HG03103 (cell line): Measurements from ENCODE around the gene C13orf46.

ENCODE experiments used
- ATAC-seq: cut with Tn5 transposase; IDR thresholded peaks from one replicate; pipeline ENCODE4 v1.9.1; 2021; ENCODE audit warnings: low read depth; ENCODE audit not compliant: unreplicated experiment

C13orf46 gene

DNA sequence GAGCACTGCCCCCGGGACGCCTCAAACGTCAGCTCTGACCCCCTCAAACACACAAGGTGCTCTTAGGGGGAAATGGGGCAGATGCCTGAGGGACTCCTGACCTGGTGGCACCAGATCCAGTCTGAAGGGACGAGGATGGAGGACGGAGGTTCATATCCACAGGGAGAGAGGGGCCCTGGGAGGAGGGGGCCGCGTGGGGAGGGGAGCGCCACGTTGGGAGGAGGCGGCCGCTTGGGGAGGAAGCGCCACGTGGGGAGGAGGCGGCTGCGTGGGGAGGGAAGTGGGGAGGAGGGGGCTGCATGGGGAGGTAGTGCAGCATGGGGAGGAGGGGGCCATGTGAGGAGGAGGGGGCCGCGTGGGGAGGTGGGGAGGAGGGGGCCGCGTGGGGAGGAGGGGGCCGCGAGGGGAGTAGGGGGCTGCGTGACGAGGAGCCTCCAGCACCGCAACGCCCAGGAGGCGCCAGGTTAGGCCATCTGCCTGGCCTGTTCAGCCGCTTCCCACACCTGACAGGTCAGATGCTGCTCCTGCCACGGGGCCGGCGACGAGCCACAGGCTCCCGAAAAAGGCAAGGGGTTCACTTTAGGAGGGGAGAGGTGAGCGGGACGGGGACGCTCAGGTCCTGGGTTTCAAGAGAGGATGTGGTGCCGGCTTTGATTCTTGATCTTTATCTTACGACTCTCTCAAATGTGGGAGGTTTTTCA lies 36.7 kb upstream of the C13orf46 start:
- no peak for ATAC-seq

DNA sequence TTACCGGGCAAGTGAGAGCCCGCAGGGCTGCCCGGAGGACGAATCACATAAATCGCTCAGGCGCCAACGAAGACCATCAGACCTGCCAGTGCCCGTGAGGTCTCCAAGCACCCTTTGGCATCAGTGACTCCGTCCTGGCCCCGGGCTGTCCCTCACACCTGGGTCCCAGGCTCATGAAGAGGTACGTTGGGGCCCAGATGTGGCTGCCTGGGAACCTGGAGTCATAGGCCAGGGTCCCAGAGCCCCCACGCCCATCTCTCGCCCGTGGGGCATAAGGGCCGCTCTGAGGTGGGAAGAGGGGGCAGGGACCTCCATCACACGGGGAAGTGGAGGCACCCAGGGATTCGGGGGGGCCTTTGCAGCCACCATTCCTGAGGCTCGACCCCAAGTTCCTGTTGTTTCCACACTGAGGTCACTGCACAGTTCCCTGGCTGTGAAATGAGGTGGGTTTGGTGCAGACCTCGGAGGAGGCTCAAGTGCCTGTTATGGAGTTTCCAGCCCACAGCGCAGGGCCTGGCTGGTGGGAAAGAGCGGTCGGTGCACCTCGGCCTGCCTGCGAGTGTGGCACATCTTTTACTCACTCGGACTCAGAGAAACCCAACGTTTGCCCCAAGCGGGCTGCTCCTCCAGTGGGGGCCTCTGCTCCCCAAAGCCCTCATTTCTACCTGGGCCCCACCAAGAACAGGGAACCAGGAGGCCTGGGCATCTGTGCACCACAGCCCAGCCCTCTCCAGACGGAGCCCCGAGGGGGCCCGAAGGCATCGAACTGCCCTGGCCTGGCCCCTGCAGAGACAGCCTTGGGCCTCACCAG lies 35.9 kb upstream of the C13orf46 start:
- ATAC-seq: no peak

DNA sequence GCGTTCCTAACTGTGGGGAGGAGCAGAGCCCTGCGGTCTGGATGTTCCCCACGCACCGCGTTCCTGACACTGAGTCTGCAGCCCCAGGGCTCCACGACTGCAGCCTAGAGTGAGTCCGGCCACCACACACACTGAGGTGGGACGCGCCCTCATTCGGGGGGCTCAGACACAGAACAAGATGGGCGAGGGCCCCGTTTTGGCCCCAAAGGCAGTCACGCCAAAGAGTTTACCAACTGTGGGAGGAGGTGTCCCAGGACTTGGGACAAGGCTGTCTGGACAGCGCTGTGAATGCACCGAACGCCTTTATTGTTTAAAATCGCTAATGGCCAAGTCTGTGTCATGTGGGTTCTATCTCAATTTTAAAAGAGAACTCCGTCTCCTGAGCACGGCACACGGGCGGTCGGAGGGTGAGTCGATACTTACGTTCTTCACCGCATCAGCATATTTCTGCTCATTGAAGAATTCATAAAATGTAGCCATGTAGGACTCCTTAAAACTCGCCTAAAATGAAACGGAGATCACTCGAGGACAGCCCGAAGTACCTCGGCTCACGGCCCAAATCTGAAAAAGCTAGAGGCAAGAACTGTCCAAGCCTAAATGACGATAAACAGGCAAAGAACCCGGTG lies 35.2 kb upstream of the C13orf46 start:
- no peak for ATAC-seq

DNA sequence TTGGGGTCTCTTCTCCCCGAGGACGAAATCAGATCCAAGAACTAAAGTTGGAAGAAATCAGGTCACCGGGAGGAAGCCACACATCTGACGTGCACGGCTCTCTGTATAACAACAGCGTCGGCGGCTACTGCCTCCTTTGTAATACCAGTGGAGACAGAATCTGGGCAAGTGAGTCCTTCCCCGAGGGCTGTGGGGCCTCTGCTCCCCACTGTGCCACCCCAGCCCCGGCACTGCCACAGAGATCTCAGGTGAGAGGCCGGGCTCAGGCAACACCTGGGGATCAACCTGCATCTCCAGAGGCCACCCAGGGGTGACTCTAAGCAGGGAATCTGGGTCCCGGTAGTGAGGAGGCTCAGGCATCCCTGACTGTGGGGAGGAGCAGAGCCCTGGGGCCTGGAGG lies 33.7 kb upstream of the C13orf46 start:
- no peak for ATAC-seq

DNA sequence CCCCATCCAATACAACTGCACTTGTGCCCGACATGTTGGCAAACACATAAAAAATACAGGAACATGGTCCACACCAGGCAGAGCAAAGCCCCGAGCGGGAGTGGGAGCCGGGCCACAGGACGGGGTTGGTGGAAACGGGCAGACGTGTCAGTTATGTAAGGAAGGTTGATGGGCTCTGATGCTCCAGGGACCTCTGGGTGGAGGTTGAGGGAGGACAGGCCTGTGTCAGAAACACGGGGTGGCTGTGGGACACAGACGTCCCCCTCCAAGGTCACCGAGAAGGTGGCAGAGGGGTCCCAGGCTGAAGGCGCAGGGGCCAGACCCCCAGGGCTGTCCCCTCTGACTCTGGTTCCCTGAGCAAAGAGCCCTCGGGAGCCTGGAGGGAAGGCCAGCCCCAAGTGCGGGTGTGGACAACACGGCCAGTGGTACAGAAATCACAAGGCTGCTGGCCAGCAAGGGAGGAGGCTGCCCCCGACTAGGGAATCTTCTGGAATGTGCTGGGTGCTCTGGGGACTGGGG lies 31.4 kb upstream of the C13orf46 start:
- no peak for ATAC-seq

DNA sequence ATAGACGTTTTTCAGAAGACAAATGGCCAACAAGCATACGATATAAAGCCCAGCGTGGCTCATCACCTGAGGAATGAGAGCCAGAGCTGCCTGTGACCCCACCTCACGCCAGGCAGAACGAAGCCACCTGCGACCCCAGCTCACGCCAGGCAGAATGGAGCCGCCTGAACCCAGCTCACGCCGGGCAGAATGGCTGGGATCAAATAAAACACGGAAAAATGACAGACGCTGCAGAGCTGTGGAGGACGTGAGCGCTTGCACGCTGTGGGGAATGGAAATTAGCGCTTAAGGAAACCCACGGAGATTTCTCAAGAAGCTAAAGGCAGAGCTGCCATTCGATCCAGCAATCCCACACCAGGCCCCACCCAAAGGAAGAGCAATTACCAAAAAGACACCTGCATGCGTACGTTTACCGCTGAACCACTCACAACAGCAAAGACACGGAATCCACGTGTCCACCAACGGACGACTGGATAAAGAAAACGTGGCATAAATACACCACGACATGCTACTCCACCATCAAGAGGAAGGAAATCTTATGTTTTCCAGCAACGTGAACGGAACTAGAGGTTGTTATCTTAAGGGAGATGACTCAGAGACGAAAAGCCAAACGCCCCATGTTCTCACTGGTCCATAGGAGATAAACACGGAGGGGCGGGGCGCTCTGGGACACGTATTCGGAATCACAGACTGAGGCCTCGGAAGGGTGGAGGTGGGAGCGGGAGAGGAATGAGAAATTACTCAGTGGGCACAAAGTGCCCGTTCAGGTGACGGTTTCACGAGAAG lies 30.7 kb upstream of the C13orf46 start:
- no peak for ATAC-seq

DNA sequence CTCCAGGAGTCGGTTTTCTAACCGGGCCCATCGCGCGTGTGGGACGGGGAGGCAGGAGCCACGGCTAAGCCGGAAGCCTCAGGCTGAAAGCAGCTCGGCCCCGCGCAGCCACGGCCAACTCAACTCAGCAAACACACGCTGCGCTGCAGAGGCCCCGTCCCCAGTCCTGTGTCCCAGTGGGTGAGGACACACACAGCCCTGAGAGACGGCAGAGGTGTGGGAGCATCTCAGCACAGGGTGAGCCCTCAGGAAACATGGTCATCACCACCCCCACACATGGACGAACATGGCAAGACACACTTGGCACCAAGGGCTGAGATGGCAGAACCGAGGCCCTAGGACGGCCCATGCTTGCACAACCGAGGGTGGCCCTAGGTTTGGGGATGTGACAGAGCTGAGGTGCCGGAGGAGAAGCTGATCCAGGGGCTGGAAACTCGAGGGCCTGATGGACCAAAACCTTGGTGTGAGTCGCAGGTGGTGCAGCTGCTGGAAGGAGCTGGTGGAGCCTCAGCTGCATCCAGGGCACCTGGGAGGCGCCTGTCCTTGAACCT lies 29.0 kb upstream of the C13orf46 start:
- ATAC-seq: no peak

DNA sequence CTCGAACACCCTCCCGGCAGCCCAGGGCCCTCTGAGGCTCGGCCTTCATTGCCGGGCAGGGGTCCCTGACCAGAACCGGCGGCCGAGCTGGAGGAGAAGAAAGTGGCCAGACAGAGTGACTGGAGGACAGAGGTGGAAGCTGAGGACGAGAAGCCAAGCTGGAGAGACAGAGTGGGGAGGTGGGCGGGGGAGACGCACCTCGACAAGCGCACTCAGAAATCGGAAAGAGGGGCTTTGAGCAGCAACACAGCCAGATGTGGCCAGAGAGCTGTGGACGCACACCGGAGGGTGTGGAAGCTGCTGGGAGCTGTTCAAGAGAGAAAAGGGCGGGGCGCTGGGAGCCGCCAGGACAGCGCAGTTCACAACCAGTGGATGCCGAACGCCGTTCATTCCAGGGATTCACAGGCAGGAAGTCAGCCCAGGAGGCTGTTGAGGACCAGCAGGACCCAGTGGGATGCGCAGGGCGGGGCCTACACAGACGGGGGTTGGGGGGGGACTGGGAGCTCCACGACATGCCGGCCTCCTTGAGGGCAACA lies 28.2 kb upstream of the C13orf46 start:
- no peak for ATAC-seq

DNA sequence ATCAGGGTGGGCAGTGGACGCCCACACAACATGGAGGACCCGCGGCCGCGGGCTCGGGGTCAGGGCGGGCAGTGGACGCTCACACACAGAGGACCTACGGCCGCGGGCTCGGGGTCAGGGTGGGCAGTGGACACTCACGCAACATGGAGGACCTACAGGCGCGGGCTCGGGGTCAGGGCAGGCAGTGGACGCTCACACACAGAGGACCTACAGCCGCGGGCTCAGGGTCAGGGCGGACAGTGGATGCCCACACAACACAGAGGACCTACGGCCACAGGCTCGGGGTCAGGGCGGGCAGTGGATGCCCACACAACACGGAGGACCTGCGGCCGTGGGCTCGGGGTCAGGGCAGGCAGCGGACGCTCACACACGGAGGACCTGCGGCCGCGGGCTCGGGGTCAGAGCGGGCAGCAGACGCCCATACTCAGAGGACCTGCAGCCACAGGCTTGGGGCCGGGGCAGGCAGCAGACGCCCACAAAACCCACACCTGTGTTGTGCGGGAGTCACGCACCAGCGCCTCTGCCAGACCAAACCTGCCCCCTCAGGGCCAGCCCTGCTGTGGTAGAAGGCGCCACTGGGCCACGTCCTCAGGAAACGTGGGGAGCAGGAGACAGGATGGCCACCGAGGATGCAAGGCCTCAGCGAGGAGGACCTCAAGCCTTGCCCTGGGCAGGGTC lies 27.6 kb upstream of the C13orf46 start:
- ATAC-seq: no peak

DNA sequence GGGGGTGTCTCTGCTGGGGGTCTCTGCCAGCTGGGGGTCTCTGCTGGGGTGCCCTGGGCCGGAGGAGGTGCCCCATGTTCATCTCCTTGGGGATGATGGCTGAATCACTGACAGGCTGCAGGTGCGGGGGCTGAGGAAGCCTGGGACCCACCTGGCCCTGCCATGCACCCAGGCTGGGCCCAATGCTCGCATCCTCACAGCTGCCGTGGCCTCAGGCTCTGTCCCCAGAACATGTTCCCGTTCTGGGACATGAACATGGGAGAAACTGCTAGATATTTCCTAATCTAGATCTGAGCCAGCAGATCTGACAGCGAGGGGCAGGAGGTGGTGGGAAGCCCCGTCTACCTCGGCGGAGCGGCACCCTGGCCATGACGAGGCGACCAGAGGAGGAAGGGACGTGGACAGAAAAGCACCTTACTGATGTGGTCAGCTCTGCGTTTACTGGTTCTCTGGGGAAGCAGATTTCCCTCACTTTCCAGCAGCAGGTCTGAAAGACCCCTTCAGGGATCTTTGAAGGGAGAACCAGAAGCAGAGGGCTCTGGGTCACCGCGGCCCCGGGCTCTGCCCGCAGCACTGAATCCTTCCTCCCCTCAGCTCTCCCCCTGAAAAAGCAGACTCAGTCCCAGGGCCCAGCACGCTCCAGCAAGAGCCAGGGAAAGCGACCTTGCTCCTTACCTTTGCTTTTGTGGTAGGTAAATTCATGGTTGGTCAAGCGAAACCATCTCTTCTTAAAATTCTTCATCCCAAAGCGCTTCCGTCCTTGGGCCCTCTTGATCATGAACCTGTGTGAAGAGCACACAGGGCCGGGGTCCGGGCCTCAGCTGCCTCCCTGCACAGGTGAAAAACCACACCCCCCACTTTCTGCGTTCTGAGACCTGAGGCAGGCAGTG lies 26.5 kb upstream of the C13orf46 start:
- ATAC-seq: no peak

DNA sequence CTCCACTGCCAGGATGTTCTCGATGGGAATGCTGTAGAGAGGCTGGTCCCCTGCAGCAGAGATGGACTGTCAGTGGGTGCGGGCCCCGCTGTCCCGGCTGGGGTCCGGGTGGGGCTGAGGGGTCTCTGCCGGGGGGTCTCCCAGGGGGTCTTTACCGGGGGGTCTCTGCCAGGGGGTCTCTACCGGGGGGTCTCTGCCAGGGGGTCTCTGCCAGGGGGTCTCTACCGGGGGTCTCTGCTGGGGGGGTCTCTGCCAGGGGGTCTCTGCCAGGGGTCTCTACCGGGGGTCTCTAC lies 25.7 kb upstream of the C13orf46 start:
- no peak for ATAC-seq

DNA sequence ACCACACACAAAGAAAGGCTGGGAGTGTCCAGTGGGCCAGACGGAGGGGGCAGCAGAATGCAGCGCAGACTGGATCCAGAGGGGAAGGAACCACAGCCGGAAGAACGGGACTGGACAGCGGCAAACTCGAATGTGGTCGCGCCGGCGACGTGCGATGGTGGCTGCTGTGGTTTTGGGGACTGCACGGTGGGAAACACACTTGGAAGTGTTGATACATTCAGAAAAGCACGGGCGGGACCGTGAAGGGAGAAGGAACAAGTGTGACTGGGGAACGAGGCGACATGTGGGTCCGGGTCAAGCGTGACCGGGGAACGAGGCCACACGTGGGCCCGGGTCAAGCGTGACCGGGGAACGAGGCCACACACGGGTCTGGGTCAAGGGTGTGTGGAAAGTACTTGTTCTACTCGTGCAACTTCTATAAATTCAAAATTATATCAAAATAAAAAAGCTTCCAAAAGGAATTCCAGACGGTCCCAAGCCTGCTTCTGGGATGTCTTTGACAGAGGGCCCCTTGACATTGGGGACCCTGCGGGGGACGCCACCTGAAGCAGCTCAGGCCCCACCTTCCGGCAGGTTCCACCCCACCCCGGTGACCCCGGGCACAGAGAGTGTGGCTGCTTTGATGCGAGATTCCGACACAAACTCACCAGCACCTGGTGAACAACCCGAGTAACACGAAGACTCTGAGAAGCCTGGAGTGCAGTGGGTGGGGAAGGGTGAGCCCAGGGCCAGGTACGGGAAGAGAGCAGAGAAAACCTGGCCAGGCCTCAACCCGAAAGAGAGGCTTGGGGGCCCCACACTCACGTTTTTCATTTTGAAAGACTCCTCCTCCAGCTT lies 25.1 kb upstream of the C13orf46 start:
- ATAC-seq: no peak

DNA sequence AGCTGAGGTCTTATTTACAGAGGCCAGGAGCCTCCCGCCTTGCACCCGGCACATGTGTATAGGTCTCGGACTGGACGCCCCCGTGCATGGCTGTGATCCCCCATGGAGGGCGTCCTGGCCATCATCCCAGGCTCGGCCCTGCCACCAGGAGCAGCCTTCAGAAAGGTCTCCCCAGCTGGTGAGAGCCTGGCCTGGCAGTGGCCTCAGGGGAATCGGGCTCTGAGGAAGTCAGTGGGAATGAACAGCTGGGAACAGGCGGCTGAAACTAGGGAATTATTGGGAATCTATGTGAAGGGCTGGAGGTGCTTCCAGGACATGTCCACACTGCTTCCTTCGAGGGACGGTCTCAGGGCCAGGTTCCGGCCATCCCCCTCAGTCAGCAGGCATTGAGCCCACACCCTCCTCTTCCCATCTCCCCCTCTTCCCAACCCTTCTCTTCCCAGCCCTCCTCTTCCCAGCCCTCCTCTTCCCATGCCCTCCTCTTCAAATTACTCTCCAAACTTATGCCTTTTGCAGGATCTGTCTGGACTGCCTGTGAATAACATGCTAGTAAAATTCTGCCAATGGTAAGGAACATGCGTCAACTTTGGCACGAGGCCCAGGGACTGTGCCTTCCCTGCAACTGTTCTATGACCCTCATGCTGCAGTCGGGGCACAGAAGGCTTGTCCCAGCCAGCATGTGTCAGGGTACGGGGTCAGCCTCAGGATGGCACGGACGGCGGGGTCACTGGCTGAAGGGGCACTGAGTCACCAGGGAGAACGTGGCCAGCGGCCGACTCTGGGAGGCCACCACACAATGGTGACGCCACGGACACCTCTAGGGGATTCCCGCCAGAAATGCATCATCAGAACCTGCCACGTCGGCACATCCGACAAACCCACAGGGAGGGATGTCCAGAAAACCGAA lies 24.2 kb upstream of the C13orf46 start:
- no peak for ATAC-seq

DNA sequence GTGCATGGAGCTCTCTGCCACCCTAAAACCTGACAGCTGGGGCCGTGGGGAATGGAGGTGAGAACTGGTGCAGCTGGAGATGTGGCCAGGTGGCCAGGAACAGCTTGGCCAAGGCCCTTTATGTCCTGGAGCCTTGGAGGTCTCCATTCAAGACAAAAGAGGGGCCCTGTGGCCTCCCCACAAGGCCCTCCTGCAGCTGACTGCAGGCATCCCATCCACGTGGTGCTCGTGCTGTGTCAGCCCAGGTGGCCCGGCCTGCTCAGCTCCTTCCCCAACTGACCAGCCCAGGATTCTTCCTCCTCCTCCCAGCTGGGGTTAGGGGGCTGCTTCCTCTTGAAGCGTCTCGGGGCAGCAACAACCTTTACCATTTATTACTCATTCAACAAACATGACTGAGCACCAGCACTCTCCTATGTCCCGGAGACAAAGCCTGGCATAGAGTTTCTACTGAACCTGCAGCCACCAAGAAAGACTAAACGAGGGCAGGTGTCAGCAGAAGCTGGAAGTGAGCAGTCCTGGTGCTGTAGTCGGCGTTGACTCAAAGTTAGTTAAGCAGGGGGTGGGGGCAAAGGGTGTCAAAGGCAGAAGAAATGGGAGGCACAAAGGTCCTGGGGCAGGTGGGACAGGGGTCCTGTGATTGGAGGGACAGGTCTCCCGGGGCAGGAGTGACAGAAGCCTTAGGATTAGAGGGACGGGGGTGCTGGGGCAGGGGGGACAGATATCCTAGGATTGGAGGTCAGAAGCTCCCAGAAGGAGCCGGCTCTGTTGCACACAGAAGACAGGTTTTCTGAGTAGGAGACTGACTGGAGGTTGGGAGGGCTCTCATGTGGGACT lies 23.3 kb upstream of the C13orf46 start:
- ATAC-seq: no peak

DNA sequence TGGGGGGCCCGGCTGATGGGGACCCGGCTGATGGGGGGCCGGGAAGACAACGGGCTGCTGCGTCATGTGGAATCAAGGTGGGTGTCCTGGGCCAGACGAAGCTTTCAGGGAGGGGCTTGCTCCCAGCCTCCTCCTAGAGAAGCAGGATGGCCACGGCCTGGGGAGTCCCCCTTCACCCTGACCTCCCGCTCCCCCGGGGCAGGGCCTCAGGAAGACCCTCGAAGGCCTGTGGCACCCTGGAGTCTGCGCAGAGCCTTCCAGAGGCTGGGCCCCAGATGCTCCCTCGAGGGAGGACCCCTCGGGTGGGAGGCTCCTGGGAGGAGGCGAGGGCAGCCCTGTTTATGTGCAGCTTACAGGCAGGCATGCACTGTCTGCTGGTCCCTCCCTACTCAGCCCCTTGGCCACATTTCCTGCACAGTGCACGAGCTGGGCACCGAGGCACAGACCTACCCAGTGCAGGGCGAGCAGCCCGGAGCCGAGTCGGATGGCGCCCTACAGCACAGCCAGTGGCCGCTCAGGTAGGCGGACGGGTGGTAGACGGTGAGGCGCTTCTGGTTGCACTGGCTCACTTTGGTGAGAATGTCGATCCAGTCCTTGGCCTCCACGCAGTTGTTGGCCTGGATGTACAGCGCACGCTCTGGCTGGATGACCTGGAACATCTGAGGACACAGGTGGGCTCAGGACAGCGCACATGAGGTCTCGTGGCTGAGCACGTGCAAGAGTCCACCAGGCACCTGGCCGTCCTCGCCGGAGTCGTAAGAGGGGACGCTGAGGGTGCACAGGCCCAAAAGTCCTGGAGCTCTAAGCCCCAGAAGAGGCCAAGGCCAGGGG lies 22.4 kb upstream of the C13orf46 start:
- ATAC-seq: no peak
